NCI-H2196 treated with DMSO at 0.1 percent for 48 hours (cell line): ENCODE results near the gene CFAP61.

Source experiments
- DNase-seq: peaks from one replicate; lab custom pipeline; 2025; ENCODE audit not compliant: unreplicated experiment; lab: John Stamatoyannopoulos, UW

Gene CFAP61

GRCh38 chr20:20363434-20363798, 311.1 kb downstream of the CFAP61 start:
- DNase-seq: peak; percentile 54

DNA sequence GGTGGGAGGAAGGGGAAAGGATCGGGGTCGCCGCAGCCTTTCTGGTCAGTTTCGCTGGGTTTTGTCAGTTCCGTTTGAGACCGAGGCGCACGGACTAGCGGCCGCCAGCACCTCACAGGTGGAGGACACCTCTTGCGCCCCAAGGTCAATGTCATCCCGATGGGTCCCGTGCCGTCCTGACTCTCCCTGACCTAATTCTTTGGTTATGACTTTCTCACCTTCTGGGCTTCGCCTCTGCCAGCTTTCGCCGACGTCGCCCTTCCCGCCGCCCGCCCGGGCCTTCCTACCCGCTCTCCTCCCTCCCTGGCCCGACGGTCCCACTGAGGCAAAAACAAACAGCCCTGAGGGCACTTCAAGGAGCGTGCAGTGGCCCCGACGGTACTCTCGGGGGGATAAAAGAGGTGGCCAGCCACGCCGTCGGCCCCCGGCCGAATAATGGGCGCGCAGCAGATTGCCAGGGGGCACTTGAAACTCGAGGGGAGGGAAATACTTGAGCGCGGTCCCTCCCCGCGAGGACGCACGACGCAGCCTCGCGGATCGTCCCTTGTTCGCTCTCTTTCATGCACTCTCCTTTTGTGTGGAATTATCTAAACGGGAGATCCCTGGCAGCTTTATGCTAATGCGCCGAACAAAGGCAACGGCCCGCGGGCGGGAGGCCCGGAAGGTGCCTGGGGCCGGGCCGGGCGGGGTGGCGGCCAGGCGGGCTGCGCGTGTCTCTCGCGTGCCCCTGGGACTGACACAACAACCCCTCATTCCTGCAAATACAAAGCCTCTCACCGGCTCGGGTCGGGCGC, 311.7 kb downstream of the CFAP61 start:
- DNase-seq: peak; percentile 79

DNA sequence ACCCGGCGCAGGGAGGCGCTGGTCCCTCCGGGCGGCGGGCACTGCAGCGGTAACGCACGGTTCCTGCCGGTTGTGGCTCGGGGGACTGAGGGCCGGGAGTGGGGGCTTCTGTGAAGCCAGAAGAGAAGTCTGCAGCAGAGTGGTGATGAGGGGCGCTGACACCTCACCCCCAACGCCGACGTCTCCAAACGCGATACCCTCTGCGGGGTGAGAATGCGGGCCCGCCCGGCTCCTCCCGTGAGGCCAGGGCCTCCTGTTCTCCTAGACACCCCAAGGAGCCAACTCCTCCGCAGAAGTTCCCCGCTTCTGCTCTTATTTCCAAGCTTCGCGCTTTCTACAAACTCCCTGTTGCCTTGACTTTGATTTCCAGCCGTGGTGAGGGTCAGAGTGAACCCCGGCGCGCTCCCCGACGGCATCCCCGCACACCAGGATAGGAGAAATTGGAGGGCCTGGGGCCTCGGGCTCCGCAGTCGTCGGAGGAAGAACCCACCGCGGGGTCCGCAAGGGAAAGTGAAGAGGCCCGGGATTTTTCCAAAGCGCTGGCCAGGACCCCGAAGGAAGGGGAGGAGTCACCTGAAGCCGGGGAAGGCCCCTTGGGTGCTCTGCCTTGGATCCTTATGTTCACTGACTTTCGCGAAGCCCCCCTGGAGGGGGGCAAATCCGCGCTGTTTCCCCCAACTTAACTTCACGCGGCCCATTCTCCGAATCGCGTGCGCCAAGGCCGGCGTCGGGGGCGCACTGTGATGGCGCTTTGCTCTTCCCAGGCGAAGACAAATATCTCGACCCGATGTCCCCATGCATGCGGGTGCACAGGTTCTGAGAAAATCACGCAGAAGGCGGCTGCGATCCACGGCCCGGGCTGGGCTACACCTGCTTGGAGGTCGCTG, 312.5 kb downstream of the CFAP61 start:
- DNase-seq: no peak

DNA sequence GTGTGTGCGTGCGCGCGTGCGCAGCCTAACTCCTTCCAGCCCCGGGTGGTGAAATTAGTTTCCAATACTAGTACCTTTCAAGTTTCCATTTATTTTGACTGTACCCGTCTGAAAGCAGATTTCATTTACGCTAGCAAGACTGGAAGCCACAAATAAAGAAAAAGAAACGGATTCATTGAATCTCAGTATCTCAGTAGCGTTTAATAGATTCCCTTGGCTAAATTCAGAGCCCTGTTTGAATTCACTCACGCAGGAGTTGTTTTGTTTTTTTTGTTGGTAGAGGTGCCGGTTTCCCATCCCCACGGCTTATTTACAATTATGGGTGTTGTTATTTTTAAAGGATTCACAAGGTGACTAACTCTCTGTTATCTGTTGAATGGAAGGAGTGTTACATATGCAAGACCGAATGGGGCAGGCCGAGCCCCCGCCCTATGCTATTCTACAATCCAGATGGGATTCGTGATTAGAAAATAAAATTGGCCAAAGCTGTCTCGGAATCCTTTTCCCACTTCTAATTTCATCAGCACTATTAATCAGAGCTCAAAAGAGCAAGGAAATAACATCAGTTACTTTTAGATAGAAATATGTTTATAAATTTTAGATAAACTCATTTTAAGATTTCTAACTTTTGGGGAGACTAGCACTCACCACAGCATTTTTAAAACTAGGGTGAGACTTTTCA, 313.3 kb downstream of the CFAP61 start:
- no peak for DNase-seq

DNA sequence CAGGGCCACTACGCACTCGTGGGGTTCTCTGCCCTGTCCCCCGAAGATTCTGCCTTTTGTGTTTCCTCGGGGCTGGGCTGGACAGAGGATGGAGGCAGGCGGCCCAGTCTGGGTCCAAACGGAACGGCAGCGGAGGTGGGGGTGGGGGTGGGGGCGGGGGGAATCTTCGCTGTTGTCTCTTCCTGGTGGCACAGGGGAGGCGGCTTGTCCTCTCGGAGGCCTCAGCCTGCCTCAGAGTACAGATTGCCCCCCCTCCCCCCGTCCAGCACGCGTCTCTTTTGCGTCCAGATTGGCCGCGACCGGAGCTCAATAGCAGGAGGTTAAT, 314.2 kb downstream of the CFAP61 start:
- DNase-seq: peak; percentile 16

- no peak for DNase-seq
These were observed 314.7 kb downstream of the CFAP61 start for GRCh38 chr20:20366876-20367574.

GRCh38 chr20:20367575-20368417, 315.5 kb downstream of the CFAP61 start, which contains the start of gene INSM1:
Gene INSM1, plus strand, starts transcription at chr20:20368104. Its CDS starts 164 bp downstream, at chr20:20368268.
- peak; percentile 92 for DNase-seq

DNA sequence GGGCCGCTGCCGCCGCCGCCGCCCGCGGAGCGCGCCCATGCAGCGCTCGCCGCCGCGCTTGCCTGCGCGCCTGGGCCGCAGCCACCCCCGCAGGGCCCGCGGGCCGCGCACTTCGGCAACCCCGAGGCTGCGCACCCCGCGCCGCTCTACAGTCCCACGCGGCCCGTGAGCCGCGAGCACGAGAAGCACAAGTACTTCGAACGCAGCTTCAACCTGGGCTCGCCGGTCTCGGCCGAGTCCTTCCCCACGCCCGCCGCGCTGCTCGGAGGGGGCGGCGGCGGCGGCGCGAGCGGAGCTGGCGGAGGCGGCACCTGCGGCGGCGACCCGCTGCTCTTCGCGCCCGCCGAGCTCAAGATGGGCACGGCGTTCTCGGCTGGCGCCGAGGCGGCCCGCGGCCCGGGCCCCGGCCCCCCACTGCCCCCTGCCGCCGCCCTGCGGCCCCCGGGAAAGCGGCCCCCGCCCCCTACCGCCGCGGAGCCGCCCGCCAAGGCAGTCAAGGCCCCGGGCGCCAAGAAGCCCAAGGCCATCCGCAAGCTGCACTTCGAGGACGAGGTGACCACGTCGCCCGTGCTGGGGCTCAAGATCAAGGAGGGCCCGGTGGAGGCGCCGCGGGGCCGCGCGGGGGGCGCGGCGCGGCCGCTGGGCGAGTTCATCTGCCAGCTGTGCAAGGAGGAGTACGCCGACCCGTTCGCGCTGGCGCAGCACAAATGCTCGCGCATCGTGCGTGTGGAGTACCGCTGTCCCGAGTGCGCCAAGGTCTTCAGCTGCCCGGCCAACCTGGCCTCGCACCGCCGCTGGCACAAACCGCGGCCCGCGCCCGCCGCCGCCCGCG, 316.3 kb downstream of the CFAP61 start:
- no peak for DNase-seq

- peak; percentile 62 for DNase-seq
These were observed 317.1 kb downstream of the CFAP61 start for GRCh38 chr20:20369250-20370093.

DNA sequence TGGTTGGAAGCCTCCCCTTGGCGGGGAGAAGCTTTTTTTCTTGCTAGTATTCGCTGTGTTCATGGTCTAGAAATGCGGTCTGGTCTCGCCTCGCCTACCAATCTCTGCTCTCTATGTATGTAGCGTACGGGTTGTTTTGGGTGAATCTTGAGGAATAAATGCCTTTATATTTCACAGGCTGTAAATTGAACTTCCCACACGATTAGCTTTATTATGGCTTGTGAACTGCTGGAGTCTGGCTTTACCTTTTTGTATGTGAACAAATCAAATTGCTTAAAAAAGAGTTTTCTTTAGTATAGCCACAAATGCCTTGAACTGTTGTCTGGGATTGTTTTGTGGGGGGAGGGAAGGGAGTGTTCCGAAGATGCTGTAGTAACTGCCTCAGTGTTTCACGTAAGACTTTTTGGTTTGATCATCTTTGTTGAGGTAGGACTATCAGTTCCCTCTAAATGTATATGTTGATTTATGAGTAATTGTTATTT, 317.8 kb downstream of the CFAP61 start:
- no peak for DNase-seq

GRCh38 chr20:20371083-20371482, 318.8 kb downstream of the CFAP61 start:
- DNase-seq: no peak

DNA sequence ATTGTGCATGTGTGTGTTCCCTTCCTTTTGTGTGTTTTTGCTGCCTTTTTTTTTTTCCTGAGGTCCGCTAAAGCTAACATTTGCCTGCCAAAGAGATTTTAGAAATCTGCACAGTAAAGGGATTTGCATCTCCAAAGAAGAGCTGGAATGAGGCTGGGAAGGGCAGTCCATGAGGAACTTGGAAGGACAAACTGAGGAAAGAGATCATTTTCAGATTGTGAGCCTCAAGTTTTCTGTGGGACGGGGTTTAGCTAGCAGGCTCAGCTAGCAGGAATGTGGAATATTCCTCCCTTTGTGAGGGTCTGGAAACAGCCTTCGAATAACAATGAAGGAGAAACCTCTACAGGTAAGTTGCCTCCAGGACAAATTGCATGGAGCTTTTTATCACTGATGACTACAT, 319.3 kb downstream of the CFAP61 start:
- DNase-seq: no peak

- no peak for DNase-seq
These were observed 320.8 kb downstream of the CFAP61 start for GRCh38 chr20:20373091-20373571.

- DNase-seq: no peak
These were observed 323.5 kb downstream of the CFAP61 start for GRCh38 chr20:20375862-20376261.

DNA sequence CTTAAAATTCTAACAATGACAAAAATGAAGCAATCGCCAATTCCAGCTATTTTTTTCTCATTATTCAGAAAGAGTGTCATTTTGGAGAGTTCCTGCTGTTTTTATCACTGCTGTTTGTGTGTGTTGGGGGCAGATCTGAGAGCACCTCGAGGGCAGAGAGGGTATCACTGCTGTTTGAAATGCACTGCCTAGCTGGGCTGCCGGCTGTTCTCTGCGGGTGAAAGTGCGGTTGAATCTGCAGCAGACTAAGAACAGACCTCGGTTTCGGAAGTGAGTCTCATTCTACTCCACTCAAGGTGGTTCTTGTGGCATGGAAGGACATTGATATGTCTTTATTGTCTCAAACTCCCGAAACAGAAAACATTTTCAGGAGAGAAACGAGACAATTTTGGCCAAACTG, 333.9 kb downstream of the CFAP61 start:
- DNase-seq: no peak

DNA sequence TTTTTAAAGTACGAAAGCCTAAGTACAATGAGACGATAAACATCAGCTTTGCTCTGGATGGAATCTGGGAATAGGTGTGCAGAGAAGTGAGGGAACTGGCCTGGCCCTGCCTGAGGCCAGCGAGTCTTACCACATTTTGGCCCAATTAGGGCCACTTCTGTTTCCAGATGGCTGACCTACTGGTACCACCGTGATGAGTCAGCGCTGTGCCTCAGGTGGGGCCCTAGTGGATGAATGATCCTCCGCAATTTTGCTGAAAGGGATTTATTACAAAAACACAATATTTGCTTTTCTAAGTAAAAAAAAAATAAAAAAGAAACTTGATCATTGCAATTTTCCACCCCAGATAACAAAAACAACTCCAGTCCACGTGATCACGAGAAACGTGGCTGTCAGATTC, 338.1 kb downstream of the CFAP61 start:
- DNase-seq: no peak

GRCh38 chr20:20391115-20391514, 338.8 kb downstream of the CFAP61 start:
- no peak for DNase-seq

GRCh38 chr20:20391766-20392165, 339.4 kb downstream of the CFAP61 start:
- no peak for DNase-seq
